Neural progenitor cell (in vitro differentiated cells): ENCODE data around the gene PROSER3.

Experiments
- EZH2phosphoT487 ChIP-seq: fragments of 200-600 bp; sonication (generic); IDR thresholded peaks from 2 replicates; pipeline ENCODE4 v1.6.1; 2017; ENCODE audit warnings: antibody characterized with exemption
- TF ChIP-seq, protein P1 (sequence below): fragments of 200-600 bp; sonication (generic); IDR thresholded peaks from 2 replicates; pipeline ENCODE4 v1.5.1; 2017; ENCODE audit warnings: antibody characterized with exemption, mild to moderate bottlenecking

DNA sequence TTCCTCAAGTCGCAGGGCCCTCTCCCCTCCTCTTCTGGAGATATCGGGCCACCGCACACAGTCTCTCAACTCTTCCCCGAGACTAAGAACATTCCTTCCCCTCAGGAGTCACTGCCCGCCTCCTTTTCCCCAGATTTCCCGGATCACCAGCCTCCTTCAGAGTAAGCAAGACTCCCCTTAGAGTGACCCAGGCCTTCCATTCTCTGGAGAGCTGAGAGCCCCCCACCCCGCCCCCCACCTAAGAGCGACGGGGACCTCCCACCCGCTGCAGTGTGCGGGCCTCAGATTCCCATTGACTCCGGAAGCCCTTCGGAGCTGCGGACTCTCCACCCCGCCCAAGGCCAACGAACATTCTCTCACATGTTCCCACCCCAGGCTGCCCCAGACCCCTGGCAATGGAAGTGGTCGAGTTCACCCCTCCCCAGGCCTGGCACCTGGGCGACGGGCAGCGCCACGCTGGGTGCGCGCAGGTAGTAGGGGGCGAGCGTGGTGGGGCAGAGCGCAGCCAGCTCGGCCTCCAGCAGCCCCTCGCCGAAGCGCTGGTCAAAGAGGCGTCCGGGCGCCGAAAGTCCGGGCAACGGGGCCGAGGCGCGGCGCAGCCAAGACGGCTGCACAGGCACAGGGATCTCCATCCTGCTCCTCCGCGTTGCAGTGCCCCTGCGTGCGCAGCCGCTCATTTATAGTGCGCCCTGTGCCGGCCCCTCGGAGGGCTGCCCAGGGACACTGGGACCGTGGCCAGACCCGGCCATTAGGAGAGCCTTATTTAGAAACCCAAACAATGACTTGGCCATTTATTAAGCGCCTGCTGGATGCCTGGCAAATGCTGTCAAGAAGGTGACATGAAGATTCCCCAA, 1.4 kb upstream of the PROSER3 start, which contains the start of gene HSPB6:
- TF ChIP-seq, protein P1, sequence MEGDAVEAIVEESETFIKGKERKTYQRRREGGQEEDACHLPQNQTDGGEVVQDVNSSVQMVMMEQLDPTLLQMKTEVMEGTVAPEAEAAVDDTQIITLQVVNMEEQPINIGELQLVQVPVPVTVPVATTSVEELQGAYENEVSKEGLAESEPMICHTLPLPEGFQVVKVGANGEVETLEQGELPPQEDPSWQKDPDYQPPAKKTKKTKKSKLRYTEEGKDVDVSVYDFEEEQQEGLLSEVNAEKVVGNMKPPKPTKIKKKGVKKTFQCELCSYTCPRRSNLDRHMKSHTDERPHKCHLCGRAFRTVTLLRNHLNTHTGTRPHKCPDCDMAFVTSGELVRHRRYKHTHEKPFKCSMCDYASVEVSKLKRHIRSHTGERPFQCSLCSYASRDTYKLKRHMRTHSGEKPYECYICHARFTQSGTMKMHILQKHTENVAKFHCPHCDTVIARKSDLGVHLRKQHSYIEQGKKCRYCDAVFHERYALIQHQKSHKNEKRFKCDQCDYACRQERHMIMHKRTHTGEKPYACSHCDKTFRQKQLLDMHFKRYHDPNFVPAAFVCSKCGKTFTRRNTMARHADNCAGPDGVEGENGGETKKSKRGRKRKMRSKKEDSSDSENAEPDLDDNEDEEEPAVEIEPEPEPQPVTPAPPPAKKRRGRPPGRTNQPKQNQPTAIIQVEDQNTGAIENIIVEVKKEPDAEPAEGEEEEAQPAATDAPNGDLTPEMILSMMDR: no peak
- no peak for TF ChIP-seq EZH2phosphoT487
